Upper lobe of right lung (tissue), 1 donor: ENCODE results near the gene UNC119. TPM values are rescaled to one million over a fixed set of nuclear protein-coding genes. Genes with fewer than 3 reads are reported as not detected.
"Not testable (repeated sequence)": the region's sequence is repeated elsewhere in the genome, so short reads cannot be mapped to it uniquely, and the experiment has no call there.

Experiments used
- ATAC-seq: fragments of 200-7000 bp; cut with Tn5 transposase; one replicate; pipeline ENCODE4 v1.9.1; 2020; ENCODE audit warnings: mild to moderate bottlenecking, moderate library complexity
- DNase-seq: peaks from one replicate; pipeline ENCODE4 v3.0.0-alpha.2; 2020
- H3K27ac ChIP-seq: fragments of 200-600 bp; one replicate; pipeline ENCODE4 v1.8.0; 2022
- H3K27me3 ChIP-seq: fragments of 200-600 bp; one replicate; pipeline ENCODE4 v1.8.0; 2022; ENCODE audit warnings: mild to moderate bottlenecking
- H3K36me3 ChIP-seq: fragments of 200-600 bp; one replicate; pipeline ENCODE4 v1.8.0; 2022
- H3K4me1 ChIP-seq: fragments of 200-600 bp; one replicate; pipeline ENCODE4 v1.8.0; 2022
- H3K4me3 ChIP-seq: fragments of 200-600 bp; one replicate; pipeline ENCODE4 v1.8.0; 2022; ENCODE audit warnings: mild to moderate bottlenecking
- H3K9me3 ChIP-seq: fragments of 200-600 bp; one replicate; pipeline ENCODE4 v1.8.0; 2022
- CTCF ChIP-seq: fragments of 200-600 bp; IDR thresholded peaks from one replicate; pipeline ENCODE4 v1.8.0; 2022; ENCODE audit warnings: antibody characterized with exemption
- intact Hi-C: fragments of 100-400 bp; cut with DNase I; formaldehyde crosslinking; loops from one replicate; pipeline ENCODE4 v1.11.0; 2022
- total RNA-seq: library from RNA; stranded (reverse); fragmentation: NEBNext Ultra II Directional; extraction: Animal tissue kit (Norgen Biotek cat#: 25700); gene quantifications from one replicate; pipeline ENCODE4 v1.2.1, GENCODE V29; 2021
- donor health status: DM: no; HTN: yes; CAD: no; lungs with severe emphysema.

The UNC119 gene
- total RNA-seq, 1 donor from 2014 or later, result 22.7 TPM

- intact Hi-C loops, result no loop called here
- ATAC-seq (no peak), DNase-seq (no peak)
- H3K27me3 ChIP-seq, result no peaks in the 10 kb centered on the region
- H3K9me3 ChIP-seq, result no peaks in the 10 kb centered on the region
- peaks cover 5% of the 10 kb centered on the region for H3K4me1 ChIP-seq
- TF ChIP-seq CTCF, result no peak
- no peaks in the 10 kb centered on the region for H3K36me3 ChIP-seq
- H3K4me3 ChIP-seq, result no peak overlapping the region
- H3K27ac ChIP-seq, result no peak overlapping the region
These were observed 26.1 kb upstream of the UNC119 start for GRCh38 chr17:28578246-28579195.

GRCh38 chr17:28577466-28577824, 25.0 kb upstream of the UNC119 start:
- Histone ChIP-seq H3K9me3 (no peaks in the 10 kb centered on the region), H3K4me1 (peaks cover 7% of the 10 kb centered on the region), H3K27me3 (no peaks in the 10 kb centered on the region), H3K4me3 (no peak overlapping the region), H3K27ac (no peak overlapping the region), H3K36me3 (no peaks in the 10 kb centered on the region)
- intact Hi-C loops, result no loop called here
- no peak for DNase-seq
- no peak for ATAC-seq
- no peak for TF ChIP-seq CTCF

- H3K36me3 ChIP-seq, result no peaks in the 10 kb centered on the region
- intact Hi-C loops, result no loop called here
- peak within 1 kb of the TSS; percentile 33 for H3K4me3 ChIP-seq
- DNase-seq, result peak; percentile 99
- TF ChIP-seq CTCF, result no peak
- H3K27ac ChIP-seq, result no peak within 1 kb of the TSS
- peaks cover 12% of the 10 kb centered on the region for H3K4me1 ChIP-seq
- peak; percentile 99 for ATAC-seq
- no peaks in the 10 kb centered on the region for H3K27me3 ChIP-seq
- H3K9me3 ChIP-seq, result no peaks in the 10 kb centered on the region
These were observed 24.5 kb upstream of the UNC119 start, which contains the start of gene ALDOC for GRCh38 chr17:28576758-28577465. Gene ALDOC (minus strand): TSS chr17:28576895. CDS start chr17:28575532, 1,363 bp downstream.

- H3K36me3 ChIP-seq, H3K27me3 ChIP-seq, ATAC-seq, DNase-seq, H3K4me3 ChIP-seq, H3K27ac ChIP-seq, H3K9me3 ChIP-seq, intact Hi-C loops: not testable (repeated sequence)
- H3K4me1 ChIP-seq, result peaks cover 14% of the 10 kb centered on the region
These were observed 23.6 kb upstream of the UNC119 start for GRCh38 chr17:28576016-28576415.

- Histone ChIP-seq H3K9me3 (no peaks in the 10 kb centered on the region), H3K27me3 (no peaks in the 10 kb centered on the region), H3K4me1 (peaks cover 17% of the 10 kb centered on the region), H3K4me3 (no peak overlapping the region), H3K27ac (no peak overlapping the region), H3K36me3 (no peaks in the 10 kb centered on the region)
- DNase-seq, result no peak
- intact Hi-C loops, result no loop called here
- no peak for ATAC-seq
- TF ChIP-seq CTCF, result no peak
These were observed 22.8 kb upstream of the UNC119 start for GRCh38 chr17:28575126-28575795.
